GM19438 (cell line): Measurements from ENCODE around the gene ATG7.

Experiments
- ATAC-seq: cut with Tn5 transposase; IDR thresholded peaks from one replicate; pipeline ENCODE4 v1.9.1; 2021; ENCODE audit warnings: low read depth; ENCODE audit not compliant: unreplicated experiment

Gene ATG7

GRCh38 chr3:11529281-11529680 lies 257.1 kb downstream of the ATG7 start:
- no peak for ATAC-seq

GRCh38 chr3:11530153-11530721 lies 258.0 kb downstream of the ATG7 start:
- no peak for ATAC-seq

GRCh38 chr3:11532931-11533391 lies 260.8 kb downstream of the ATG7 start:
- no peak for ATAC-seq

- ATAC-seq, result no peak
Measured at GRCh38 chr3:11534011-11534792, 262.0 kb downstream of the ATG7 start.

GRCh38 chr3:11534793-11535101 lies 262.6 kb downstream of the ATG7 start:
- no peak for ATAC-seq

- no peak for ATAC-seq
Measured at GRCh38 chr3:11535243-11535960, 263.2 kb downstream of the ATG7 start.

GRCh38 chr3:11536132-11536935 lies 264.1 kb downstream of the ATG7 start:
- ATAC-seq, result no peak

GRCh38 chr3:11536936-11537612 lies 264.9 kb downstream of the ATG7 start:
- ATAC-seq, result no peak

- no peak for ATAC-seq
Measured at GRCh38 chr3:11538581-11538980, 266.4 kb downstream of the ATG7 start.

- no peak for ATAC-seq
Measured at GRCh38 chr3:11539218-11539617, 267.0 kb downstream of the ATG7 start.

GRCh38 chr3:11539677-11540076 lies 267.5 kb downstream of the ATG7 start:
- ATAC-seq, result no peak

- no peak for ATAC-seq
Measured at GRCh38 chr3:11541321-11542303, 269.4 kb downstream of the ATG7 start.

- ATAC-seq, result no peak
Measured at GRCh38 chr3:11542551-11542950, 270.4 kb downstream of the ATG7 start.

GRCh38 chr3:11543141-11543947 lies 271.1 kb downstream of the ATG7 start:
- ATAC-seq, result no peak

GRCh38 chr3:11543948-11544387 lies 271.8 kb downstream of the ATG7 start:
- no peak for ATAC-seq

- no peak for ATAC-seq
Measured at GRCh38 chr3:11544412-11545181, 272.4 kb downstream of the ATG7 start.

- ATAC-seq, result no peak
Measured at GRCh38 chr3:11545186-11545851, 273.1 kb downstream of the ATG7 start.
